Right lobe of liver (tissue), 4 donors: ENCODE measurements around the gene SULT2B1.

Source experiments
- CTCF ChIP-seq, 4 donors: fragments of 200-600 bp in 3 of 4; fragments of 450-650 bp in 1 of 4; IDR thresholded peaks; one replicate each; pipeline versions ENCODE4 v1.5.1 to v1.8.0; 2016 to 2022; ENCODE audit warnings: antibody characterized with exemption in 4 of 4, mild to moderate bottlenecking in 2 of 4
- POLR2A ChIP-seq: fragments of 450-650 bp; IDR thresholded peaks from one replicate; pipeline ENCODE4 v1.6.1; 2017; ENCODE audit warnings: antibody characterized with exemption, mild to moderate bottlenecking
- donor health status: DM: no; HTN: no; CAD: no.
- donor health status: DM: no; HTN: no; CAD: no.
- donor health status: DM: no; HTN: yes; CAD: no.

GRCh38 chr19:48595833-48596232 is 43.9 kb downstream of the SULT2B1 start:
- TF ChIP-seq CTCF (IDR thresholded peaks at IDR 0.05) (no peak), POLR2A (no peak)
